GM12892 (cell line): Measurements from ENCODE around the gene NKD1.

ENCODE experiments used
- POLR2A ChIP-seq: IDR thresholded peaks from 2 replicates; pipeline ENCODE4 v1.6.1; 2011; ENCODE audit warnings: low read depth, low read length, control low read depth
- POLR2AphosphoS5 ChIP-seq: IDR thresholded peaks from 2 replicates; pipeline ENCODE4 v1.6.1; 2011; ENCODE audit warnings: low read depth, low read length, control low read depth
- TAF1 ChIP-seq: IDR thresholded peaks from 2 replicates; pipeline ENCODE4 v1.6.1; 2011; ENCODE audit warnings: low read depth, mild to moderate bottlenecking, control low read depth, low read length, borderline replicate concordance

DNA sequence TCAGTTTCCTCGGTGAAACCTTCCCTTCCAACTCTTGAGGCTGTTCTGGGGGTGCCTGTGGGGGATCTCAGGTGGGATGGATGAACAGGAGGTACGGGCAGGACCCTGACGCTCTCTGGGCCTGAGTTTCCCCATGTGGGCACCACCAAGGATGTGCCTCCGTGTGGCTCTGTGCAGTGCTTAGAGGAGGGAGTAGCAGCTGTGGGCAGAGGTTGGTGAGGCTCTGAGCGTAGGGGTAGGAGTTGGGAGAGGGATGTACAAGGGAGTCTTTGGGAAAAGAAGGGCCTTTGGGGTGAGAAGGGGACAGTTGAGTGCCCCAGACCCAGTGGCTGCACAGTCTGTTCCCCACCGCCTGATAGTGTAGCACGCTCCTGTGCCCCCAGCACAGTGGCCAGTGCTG lies 73.8 kb downstream of the NKD1 start:
- TF ChIP-seq POLR2A (no peak), TAF1 (no peak), POLR2AphosphoS5 (no peak)
